K562 (cell line): ENCODE results near the gene KANK4.

Experiments
- EGR1 ChIP-seq: fragments of 450-650 bp; conservative IDR thresholded peaks from 2 replicates; pipeline ENCODE4 v1.6.1; 2017; ENCODE audit warnings: mild to moderate bottlenecking
- EZH2 ChIP-seq: IDR thresholded peaks from 2 replicates; pipeline ENCODE4 v1.6.1; 2012; ENCODE audit warnings: low read depth, mild to moderate bottlenecking, inconsistent platforms, low read length, borderline replicate concordance
- JUN ChIP-seq, 2 experiments: sonication (generic) in 1 of 2; formaldehyde crosslinking in 1 of 2; IDR thresholded peaks; 2 replicates each; pipeline versions ENCODE4 v1.6.1 to v1.8.0; 2012 to 2022; ENCODE audit warnings: borderline replicate concordance in 2 of 2, mild to moderate bottlenecking in 2 of 2, improper control_type of control experiment in 1 of 2, low read depth in 1 of 2, low read length in 1 of 2, missing genetic modification reagents in 1 of 2
- TF ChIP-seq, protein P1 (sequence below): fragments of 450-650 bp; IDR thresholded peaks from 2 replicates; pipeline ENCODE4 v1.7.1; 2018; ENCODE audit warnings: mild to moderate bottlenecking, low read depth; ENCODE audit not compliant: partially characterized antibody
- TF ChIP-seq, protein P2 (sequence below): fragments of 450-650 bp; formaldehyde crosslinking; IDR thresholded peaks from 2 replicates; pipeline ENCODE4 v1.4.0; 2022; ENCODE audit warnings: mild to moderate bottlenecking, moderate library complexity

GRCh38 chr1:62271134-62271533 lies 48.1 kb downstream of the KANK4 start:
- TF ChIP-seq, protein P1, sequence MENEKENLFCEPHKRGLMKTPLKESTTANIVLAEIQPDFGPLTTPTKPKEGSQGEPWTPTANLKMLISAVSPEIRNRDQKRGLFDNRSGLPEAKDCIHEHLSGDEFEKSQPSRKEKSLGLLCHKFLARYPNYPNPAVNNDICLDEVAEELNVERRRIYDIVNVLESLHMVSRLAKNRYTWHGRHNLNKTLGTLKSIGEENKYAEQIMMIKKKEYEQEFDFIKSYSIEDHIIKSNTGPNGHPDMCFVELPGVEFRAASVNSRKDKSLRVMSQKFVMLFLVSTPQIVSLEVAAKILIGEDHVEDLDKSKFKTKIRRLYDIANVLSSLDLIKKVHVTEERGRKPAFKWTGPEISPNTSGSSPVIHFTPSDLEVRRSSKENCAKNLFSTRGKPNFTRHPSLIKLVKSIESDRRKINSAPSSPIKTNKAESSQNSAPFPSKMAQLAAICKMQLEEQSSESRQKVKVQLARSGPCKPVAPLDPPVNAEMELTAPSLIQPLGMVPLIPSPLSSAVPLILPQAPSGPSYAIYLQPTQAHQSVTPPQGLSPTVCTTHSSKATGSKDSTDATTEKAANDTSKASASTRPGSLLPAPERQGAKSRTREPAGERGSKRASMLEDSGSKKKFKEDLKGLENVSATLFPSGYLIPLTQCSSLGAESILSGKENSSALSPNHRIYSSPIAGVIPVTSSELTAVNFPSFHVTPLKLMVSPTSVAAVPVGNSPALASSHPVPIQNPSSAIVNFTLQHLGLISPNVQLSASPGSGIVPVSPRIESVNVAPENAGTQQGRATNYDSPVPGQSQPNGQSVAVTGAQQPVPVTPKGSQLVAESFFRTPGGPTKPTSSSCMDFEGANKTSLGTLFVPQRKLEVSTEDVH, result no peak
- TF ChIP-seq, protein P2, sequence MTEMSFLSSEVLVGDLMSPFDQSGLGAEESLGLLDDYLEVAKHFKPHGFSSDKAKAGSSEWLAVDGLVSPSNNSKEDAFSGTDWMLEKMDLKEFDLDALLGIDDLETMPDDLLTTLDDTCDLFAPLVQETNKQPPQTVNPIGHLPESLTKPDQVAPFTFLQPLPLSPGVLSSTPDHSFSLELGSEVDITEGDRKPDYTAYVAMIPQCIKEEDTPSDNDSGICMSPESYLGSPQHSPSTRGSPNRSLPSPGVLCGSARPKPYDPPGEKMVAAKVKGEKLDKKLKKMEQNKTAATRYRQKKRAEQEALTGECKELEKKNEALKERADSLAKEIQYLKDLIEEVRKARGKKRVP (CRISPR knock-in tag), result no peak
- TF ChIP-seq EZH2 (no peak), JUN (IDR thresholded peaks at IDR 0.05; ENCODE audit: borderline replicate concordance, low read depth, low read length) (no peak), JUN (CRISPR knock-in tag; IDR thresholded peaks at IDR 0.05; ENCODE audit: borderline replicate concordance) (no peak), EGR1 (no peak)
